CD4-positive, alpha-beta T cell (primary cell): ENCODE measurements around the gene MUC6. TPM values are rescaled to one million over a fixed set of nuclear protein-coding genes. Genes with fewer than 3 reads are reported as not detected.

Experiments used
- ATAC-seq: fragments of 200-7000 bp; cut with Tn5 transposase; one replicate; pipeline ENCODE4 v1.10.0; 2022; ENCODE audit warnings: mild to moderate bottlenecking; ENCODE audit not compliant: poor library complexity
- CTCF ChIA-PET: fragments of 350-600 bp; sonication (Branson Sonifier 250); formaldehyde crosslinking; loops from one replicate; lab custom pipeline; 2021; ENCODE audit warnings: antibody characterized with exemption, inconsistent platforms; lab: Charles Lee
- POLR2A ChIA-PET: fragments of 350-600 bp; sonication (Branson Sonifier 250); formaldehyde crosslinking; loops from one replicate; lab custom pipeline; 2021; ENCODE audit warnings: antibody characterized with exemption, inconsistent platforms; lab: Charles Lee
- DNase-seq, 14 experiments: peaks; one replicate each; pipeline ENCODE4 v3.0.0-alpha.2; 2013 to 2020; ENCODE audit warnings: mixed read lengths in 2 of 14
- H3K27ac ChIP-seq, 2 donors: one replicate each; pipeline versions ENCODE4 v1.5.1 to v1.7.0; 2013; ENCODE audit warnings: low read length in 2 of 2, low read depth in 1 of 2, mild to moderate bottlenecking in 1 of 2
- H3K27me3 ChIP-seq, 2 experiments: 1 replicate in 1 of 2; 2 replicates in 1 of 2; pipeline versions ENCODE4 v1.6.1 to v1.7.0; 2013; ENCODE audit warnings: low read length in 2 of 2, control low read depth in 1 of 2, mild to moderate bottlenecking in 1 of 2, moderate library complexity in 1 of 2; ENCODE audit not compliant: insufficient read depth in 2 of 2, control insufficient read depth in 1 of 2
- H3K36me3 ChIP-seq: one replicate; pipeline ENCODE4 v1.6.1; 2013; ENCODE audit warnings: low read length, control low read depth; ENCODE audit not compliant: insufficient read depth
- H3K4me1 ChIP-seq: one replicate; pipeline ENCODE4 v1.6.1; 2013; ENCODE audit warnings: low read length, control low read depth; ENCODE audit not compliant: insufficient read depth
- H3K4me3 ChIP-seq: one replicate; pipeline ENCODE4 v1.5.1; 2013; ENCODE audit warnings: mild to moderate bottlenecking, low read length, moderate library complexity
- H3K9me3 ChIP-seq, 2 experiments: 1 replicate in 1 of 2; 2 replicates in 1 of 2; pipeline versions ENCODE4 v1.6.1 to v1.7.0; 2013; ENCODE audit warnings: low read length in 2 of 2, mild to moderate bottlenecking in 2 of 2, control low read depth in 1 of 2, moderate library complexity in 1 of 2; ENCODE audit not compliant: control insufficient read depth in 1 of 2, insufficient read depth in 1 of 2
- H3K27ac Mint-ChIP-seq: one replicate; pipeline ENCODE4 v1.8.0; 2020; ENCODE audit warnings: mixed read lengths
- H3K27me3 Mint-ChIP-seq: one replicate; pipeline ENCODE4 v1.8.0; 2021; ENCODE audit warnings: mixed read lengths
- H3K36me3 Mint-ChIP-seq: one replicate; pipeline ENCODE4 v1.8.0; 2021; ENCODE audit warnings: low read depth, mixed read lengths
- H3K4me1 Mint-ChIP-seq: one replicate; pipeline ENCODE4 v1.8.0; 2021; ENCODE audit warnings: low read depth, mixed read lengths
- H3K4me3 Mint-ChIP-seq: one replicate; pipeline ENCODE4 v1.8.0; 2020; ENCODE audit warnings: mild to moderate bottlenecking, mixed read lengths
- H3K9me3 Mint-ChIP-seq: one replicate; pipeline ENCODE4 v1.8.0; 2020; ENCODE audit warnings: mixed read lengths
- intact Hi-C, 2 experiments: fragments of 100-400 bp; cut with DNase I in 1 of 2; cut with micrococcal nuclease in 1 of 2; formaldehyde crosslinking; loops; one replicate each; pipeline versions ENCODE4 v1.15.1 to v1.9.0; 2023 to 2025; cut with DNase I, micrococcal nuclease
- total RNA-seq, 174 experiments: library from RNA in 2 of 174; stranded (reverse) in 2 of 174; gene quantifications; one replicate each; pipeline ENCODE4 v1.2.3 and lab custom pipeline; 2021 to 2026
- TF ChIP-seq, protein P1 (sequence below): fragments of 200-600 bp; IDR thresholded peaks from one replicate; pipeline ENCODE4 v1.8.0; 2022; ENCODE audit warnings: antibody characterized with exemption, mild to moderate bottlenecking

The MUC6 gene
- total RNA-seq, 2 experiments from 2014 or later: not detected

DNA sequence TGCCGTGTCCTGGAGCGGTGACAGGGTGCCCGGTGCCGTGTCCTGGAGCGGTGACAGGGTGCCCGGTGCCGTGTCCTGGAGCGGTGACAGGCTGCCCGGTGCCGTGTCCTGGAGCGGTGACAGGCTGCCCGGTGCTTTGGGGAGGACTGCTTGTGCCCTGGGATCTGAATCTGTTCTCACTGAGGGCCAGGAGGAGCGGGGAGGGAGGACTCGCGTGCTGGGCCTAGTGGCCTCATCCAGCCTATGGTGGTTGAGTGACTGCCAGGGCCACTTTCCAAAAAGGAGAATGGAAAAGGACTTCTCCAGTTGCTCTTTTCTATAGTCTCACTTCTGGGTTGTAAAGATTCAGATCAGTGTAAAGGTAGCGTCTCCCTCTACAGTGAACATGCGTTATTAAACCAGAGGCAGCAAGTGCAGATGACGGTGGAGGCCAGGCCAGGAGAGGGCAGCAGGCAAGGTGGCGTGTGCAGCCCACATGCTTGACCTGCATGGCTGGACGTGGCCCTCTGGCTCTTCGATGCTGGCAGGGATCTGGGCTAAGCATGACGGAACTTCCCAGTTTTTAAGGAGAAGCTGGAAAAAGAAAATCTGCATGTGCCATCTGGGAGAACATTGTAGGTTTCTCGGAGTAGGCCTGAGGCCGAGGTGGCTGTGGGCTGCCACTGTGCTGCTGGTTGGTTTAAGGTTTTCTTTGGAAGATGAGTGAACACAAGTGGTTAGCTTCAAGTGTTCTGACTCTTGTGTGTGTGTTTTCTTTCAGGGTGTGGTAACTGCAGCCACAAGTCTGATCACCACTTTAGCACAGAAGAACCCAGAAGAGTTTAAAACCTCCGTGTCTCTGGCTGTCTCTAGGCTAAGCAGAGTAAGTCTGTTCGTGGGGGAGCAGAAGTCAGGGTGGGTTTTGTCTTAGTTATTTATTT, 55.8 kb downstream of the MUC6 start:
- H3K27me3 Mint-ChIP-seq: no peaks in the 10 kb centered on the region
- TF ChIP-seq, protein P1, sequence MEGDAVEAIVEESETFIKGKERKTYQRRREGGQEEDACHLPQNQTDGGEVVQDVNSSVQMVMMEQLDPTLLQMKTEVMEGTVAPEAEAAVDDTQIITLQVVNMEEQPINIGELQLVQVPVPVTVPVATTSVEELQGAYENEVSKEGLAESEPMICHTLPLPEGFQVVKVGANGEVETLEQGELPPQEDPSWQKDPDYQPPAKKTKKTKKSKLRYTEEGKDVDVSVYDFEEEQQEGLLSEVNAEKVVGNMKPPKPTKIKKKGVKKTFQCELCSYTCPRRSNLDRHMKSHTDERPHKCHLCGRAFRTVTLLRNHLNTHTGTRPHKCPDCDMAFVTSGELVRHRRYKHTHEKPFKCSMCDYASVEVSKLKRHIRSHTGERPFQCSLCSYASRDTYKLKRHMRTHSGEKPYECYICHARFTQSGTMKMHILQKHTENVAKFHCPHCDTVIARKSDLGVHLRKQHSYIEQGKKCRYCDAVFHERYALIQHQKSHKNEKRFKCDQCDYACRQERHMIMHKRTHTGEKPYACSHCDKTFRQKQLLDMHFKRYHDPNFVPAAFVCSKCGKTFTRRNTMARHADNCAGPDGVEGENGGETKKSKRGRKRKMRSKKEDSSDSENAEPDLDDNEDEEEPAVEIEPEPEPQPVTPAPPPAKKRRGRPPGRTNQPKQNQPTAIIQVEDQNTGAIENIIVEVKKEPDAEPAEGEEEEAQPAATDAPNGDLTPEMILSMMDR: no peak
- Histone ChIP-seq H3K4me3 (no peak overlapping the region), H3K4me1 (no peaks in the 10 kb centered on the region), H3K9me3 (no peaks in the 10 kb centered on the region), H3K27me3 (no peaks in the 10 kb centered on the region), H3K36me3 (peaks cover 54% of the 10 kb centered on the region), H3K27ac (no peak overlapping the region)
- intact Hi-C loops: no loop called here
- CTCF ChIA-PET: no interaction called here
- H3K4me1 Mint-ChIP-seq: peaks cover 7% of the 10 kb centered on the region
- POLR2A ChIA-PET: no interaction called here
- H3K27ac Mint-ChIP-seq: no peak overlapping the region
- no peak for DNase-seq
- ATAC-seq: no peak
- no peaks in the 10 kb centered on the region for H3K9me3 Mint-ChIP-seq
- H3K36me3 Mint-ChIP-seq: peaks cover 76% of the 10 kb centered on the region
- no peak overlapping the region for H3K4me3 Mint-ChIP-seq

DNA sequence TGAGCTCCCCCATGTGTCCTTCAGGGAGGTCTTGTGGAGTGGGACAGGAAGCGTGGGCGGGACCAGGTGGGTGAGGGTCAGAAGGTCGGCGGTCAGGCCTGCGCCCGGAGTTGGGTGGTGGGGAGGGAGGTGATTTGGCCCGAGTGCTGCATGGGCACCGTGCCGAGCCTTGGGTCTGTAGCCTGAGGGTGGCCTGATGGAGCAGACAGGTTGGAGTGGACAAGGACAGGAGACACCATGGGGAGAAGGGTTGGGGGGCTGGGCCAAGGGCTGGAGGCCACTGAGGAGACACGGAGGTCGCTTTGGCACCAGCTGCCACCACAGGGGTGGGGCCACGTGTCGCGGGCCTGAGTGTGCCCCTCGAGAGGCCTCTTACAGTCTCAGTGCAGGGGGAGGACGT, 57.7 kb downstream of the MUC6 start:
- CTCF ChIA-PET: no interaction called here
- peaks cover 72% of the 10 kb centered on the region for H3K36me3 Mint-ChIP-seq
- H3K9me3 Mint-ChIP-seq: no peaks in the 10 kb centered on the region
- TF ChIP-seq, protein P1: no peak
- H3K4me1 Mint-ChIP-seq: peaks cover 11% of the 10 kb centered on the region
- POLR2A ChIA-PET: no interaction called here
- Histone ChIP-seq H3K36me3 (peaks cover 47% of the 10 kb centered on the region), H3K27ac (no peak overlapping the region), H3K9me3 (no peaks in the 10 kb centered on the region), H3K4me3 (no peak overlapping the region), H3K27me3 (no peaks in the 10 kb centered on the region), H3K4me1 (no peaks in the 10 kb centered on the region)
- intact Hi-C loops: loop anchor here in 1 of 2 experiments (2.0 kb wide), 1 partner anchor 20 kb away; no protein-coding TSS in a partner anchor
- H3K27ac Mint-ChIP-seq: no peak overlapping the region
- ATAC-seq (no peak), DNase-seq (no peak)
- no peaks in the 10 kb centered on the region for H3K27me3 Mint-ChIP-seq
- no peak overlapping the region for H3K4me3 Mint-ChIP-seq

DNA sequence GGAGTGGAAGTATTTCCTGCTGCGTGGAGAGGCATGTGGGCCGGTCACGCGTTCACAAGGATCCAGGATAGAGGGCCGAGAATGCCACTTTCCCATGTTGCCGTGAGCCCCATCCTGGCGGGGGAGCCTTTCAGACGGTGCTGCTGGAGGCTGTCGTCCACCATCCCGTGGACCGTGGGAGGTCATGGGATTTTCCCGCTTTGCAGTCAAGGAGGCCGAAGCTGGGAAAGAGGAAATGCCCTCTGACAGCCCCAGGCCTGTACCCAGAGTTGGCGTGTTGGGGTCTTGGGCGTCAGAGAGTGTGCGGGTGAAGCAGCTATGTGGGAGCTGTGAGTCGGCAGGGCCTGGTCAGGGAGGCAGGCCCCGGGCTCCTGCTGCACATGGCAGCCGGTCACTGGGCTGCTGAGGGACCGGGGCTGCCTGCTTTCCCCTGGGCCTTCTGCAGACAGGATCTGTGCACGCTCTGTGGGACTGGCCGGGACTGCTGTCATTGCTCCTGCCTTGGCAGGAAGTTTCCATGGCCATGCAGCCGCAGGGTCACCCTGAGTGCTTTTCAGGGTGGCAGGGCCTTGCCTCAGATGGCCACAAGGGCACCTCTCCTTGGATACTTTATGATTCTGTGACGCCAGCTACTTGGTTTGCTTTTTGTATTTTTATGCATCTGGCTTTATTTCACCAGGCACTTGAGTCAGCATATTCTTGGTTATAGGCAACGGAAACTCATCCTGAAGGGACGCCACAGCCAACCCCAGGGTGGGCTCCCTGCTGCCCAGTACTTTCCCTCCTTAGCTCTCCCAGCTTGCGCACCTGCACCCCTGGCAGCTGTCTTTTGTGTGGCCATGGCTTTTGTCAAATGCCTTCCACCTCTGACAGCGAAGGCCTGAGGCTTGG, 58.4 kb downstream of the MUC6 start:
- POLR2A ChIA-PET: no interaction called here
- H3K36me3 Mint-ChIP-seq: peaks cover 75% of the 10 kb centered on the region

More for the DNA sequence above, 58.4 kb downstream of the MUC6 start:
- TF ChIP-seq, protein P1: no peak
- Mint-ChIP-seq H3K27me3 (no peaks in the 10 kb centered on the region), H3K9me3 (no peaks in the 10 kb centered on the region), H3K4me1 (peaks cover 11% of the 10 kb centered on the region), H3K4me3 (no peak overlapping the region), H3K27ac (no peak overlapping the region)
- Histone ChIP-seq H3K36me3 (peaks cover 49% of the 10 kb centered on the region), H3K9me3 (no peaks in the 10 kb centered on the region), H3K27ac (no peak overlapping the region), H3K4me3 (no peak overlapping the region), H3K4me1 (no peaks in the 10 kb centered on the region), H3K27me3 (no peaks in the 10 kb centered on the region)
- intact Hi-C loops: loop anchor here in 1 of 2 experiments (2.0 kb wide), 1 partner anchor 19 kb away; no protein-coding TSS in a partner anchor
- no peak for ATAC-seq
- CTCF ChIA-PET: no interaction called here
- DNase-seq: no peak
